HG03060 (cell line): ENCODE results near the gene DPYSL4.

Experiments used
- ATAC-seq: cut with Tn5 transposase; IDR thresholded peaks from one replicate; pipeline ENCODE4 v1.9.1; 2021; ENCODE audit warnings: low read depth, moderate number of reproducible peaks; ENCODE audit not compliant: unreplicated experiment

The DPYSL4 gene

DNA sequence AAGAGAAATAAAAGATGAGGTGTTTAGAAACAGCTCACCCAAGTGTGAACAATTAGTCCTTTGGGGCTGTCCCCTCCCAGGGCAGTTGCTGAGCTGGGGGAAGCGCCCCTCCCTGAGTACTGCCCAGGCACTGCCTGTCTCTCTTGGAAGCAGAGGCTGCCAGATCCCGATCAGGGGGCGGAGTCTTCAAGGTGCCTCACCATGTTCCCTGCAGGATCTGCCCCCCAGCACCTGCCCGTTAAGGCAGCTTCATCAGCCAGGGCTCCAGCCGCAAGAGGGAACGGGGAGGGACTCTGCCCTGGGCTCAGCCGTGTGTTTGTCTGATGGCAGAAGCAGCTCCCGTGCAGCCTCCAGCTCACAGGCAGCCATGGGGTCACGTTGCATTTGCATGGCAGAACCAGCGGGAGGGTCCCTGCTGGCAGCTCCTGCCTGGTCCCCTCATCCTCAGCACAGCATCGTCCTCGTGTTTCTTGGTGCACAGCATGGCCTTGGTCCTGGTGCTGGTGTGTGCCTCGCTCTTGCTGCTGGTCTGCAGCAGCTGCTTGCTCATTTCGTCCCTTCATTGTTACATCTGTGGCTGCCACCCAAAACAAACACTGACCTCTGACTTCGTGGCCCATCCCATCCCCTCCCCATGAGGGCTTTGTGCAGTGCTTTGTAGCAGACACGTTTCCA is 10.7 kb upstream of the DPYSL4 start:
- ATAC-seq, result no peak

- ATAC-seq, result no peak
Observed at GRCh38 chr10:132176623-132177500, 9.9 kb upstream of the DPYSL4 start.

DNA sequence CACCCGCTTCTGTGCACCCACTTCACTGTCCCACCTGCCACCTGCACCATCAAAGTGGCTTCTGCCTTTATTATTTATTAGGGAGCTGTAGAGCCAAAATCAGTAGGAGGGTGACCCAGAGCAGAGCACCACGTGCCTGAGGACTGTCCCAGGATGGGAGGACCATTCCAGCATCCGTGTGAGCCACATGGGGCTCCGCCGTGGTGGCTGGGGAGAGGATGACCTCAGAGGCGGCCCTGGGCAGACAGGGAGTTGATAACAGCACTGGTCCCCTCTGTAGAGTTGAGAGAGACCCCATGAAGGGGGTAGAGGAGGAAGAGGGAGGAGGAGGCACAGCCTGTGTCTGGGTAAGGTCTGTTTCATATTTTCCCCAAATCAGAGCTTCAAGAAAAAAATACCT is 8.7 kb upstream of the DPYSL4 start:
- no peak for ATAC-seq

DNA sequence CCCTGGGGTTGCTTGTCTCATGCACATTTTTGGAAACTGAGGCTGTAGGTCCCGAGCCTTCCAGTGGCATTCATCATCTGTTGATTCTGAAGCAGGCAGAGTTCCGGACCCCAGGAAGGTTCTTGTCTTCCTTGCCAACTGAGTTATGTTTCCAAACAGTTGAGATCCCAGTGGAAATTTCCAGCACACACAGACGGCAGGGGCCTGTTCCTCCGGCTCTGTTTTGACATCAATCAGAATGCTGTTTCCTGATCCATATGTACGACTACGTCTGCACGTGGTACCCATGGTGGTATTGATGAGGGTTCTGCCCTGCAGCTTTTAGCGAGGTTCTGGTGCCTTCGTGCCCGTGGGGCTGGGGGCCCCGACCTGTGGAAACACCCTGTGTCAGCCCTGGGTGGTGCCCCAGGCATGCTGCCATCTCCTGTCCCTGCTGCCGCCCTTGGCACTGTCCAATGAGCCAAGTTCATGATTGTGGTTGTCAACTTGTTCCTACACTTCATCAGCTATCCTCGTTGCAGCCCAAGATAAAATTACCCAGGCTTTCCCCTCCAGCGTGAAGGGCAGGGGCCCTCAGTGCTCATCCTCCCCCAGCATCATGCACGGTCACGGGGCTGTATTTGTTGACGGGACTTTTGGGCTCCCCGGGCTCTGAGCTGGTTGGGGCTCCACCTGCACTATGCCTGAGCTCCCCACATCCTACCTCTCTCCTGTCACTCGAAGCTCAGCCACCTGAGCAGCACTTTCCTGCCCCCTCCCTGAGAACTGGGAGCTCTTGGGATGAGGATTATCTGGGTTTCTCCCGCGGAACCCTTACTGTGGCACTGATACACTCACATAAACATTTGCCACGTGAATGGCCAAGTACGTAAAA is 7.8 kb upstream of the DPYSL4 start:
- ATAC-seq, result no peak

DNA sequence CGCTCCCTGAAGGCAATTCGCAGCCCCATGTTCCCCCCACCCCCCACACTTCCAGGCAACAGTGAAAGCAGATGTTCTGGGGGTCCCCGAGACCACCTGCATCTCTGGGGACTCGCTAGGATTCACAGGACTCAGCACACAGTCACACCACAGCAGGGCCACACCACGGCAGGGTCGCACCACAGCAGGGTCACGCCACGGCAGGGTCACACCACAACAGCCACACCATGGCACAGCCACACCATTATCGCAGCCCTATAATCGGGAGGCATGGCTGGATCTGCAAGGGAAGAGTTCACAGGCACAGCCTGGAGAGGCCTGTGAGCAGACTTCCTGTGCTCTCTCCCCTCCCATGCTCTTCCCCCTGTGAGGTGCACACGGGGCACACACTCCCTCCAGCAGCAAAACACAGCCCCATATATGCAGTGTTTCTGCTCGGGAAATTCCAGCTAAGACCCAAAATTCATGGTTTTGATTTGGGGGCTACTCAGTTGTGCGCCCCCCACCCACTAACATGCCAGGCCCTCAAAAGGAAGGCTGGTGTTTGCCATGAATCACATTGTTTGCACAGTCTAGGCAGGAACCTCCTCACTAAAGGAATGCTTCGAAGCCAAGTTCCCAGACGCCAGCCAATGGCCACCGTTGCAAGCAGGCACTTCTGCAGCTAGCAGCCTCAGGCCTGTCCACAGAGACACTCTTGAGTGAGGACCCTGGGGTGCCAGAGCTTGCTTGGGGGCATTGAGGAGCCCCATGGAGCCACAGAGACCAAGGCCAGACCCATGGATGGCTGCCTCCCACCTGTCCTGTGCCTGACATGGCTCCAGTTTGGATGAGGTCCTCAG is 7.0 kb upstream of the DPYSL4 start:
- no peak for ATAC-seq

DNA sequence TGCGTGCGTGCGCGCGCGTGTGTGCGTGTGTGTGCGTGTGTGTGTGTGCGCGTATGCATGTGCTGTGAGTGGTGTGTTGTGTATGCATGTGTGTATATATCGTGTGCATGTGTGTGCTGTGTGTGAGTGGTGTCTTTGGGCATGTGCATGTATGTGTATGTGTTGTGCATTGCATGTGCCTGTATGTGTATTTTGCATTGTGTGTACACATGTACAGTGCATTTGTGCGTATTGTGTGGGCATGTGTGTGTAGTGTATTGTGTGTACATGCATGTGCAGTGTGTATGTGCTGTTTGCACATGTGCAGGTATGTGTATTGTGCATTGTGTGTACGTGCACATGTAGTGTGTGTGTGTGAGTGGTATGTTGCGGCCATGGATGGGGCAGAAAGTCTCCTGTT is 6.0 kb upstream of the DPYSL4 start:
- no peak for ATAC-seq

DNA sequence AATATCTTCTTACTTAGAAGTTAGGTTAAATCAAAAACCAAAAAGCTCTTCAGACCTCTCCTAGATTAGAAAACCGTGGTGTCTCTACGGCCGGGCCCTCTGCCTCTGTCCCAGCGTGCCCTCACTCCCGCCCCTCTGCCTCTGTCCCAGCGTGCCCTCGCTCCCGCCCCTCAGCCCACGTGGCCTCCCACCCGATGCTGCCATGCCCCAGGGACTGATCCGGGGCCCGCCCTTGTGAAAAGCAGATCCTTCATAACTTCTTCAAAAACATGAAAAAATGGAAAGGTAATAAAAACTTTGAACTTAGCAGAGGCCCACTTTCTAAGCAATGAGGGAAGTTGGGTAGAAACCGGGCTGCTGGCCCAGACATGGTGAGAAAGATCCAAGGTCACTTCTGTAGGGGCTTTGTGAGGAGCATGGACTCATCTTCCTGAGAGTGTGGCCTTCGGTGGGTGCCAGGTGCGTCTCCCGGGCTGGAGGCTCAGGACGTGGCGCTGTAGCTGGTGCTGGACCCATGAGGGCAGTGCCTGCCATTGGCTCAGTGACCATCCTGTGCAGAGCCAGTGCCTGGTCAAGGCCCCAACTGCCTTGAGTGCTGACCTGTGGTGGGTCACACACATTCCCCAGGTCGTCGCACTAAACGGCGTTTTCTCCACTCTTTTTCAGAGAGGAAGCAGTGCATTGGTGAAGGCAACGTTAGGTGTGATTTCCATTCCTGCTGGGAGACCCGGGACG is 4.9 kb upstream of the DPYSL4 start:
- ATAC-seq, result no peak

DNA sequence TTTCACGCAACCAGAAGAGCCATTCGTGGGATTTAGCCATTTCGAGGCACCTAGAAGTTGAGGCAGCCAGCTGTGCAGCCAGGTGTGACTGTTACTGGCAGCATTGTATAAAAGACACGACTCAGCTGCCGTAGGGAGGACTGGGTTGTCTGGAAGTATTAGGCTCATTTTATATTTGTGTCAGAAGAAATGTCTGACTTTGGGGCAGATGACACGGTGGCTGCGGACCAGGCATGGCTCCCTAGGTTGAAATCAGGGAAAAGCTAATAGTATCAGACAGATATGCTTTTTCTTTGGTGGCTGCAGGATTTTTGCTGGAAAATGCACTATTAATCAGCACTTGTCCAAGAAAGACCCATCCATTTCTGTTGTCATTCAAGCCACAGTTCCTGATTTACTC is 4.2 kb upstream of the DPYSL4 start:
- ATAC-seq, result no peak

DNA sequence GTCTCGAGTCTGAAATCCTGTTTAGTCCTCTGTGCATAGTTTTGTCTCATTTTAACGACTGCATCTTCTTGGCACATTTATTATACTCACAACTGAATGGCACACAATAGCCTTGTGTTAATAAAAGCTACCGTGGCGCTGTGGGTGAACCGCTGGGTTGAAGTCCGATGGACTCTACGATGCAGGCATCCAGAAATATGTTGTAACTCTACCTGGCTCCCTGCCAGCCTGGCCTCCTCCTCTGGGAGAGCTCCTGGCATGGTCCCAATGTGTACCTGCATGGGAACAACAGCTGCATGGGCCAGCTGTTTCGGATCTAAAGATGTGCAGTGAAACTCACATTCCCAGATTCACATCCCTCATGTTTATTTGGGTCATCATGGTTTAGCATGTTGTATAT is 3.7 kb upstream of the DPYSL4 start:
- ATAC-seq, result no peak

DNA sequence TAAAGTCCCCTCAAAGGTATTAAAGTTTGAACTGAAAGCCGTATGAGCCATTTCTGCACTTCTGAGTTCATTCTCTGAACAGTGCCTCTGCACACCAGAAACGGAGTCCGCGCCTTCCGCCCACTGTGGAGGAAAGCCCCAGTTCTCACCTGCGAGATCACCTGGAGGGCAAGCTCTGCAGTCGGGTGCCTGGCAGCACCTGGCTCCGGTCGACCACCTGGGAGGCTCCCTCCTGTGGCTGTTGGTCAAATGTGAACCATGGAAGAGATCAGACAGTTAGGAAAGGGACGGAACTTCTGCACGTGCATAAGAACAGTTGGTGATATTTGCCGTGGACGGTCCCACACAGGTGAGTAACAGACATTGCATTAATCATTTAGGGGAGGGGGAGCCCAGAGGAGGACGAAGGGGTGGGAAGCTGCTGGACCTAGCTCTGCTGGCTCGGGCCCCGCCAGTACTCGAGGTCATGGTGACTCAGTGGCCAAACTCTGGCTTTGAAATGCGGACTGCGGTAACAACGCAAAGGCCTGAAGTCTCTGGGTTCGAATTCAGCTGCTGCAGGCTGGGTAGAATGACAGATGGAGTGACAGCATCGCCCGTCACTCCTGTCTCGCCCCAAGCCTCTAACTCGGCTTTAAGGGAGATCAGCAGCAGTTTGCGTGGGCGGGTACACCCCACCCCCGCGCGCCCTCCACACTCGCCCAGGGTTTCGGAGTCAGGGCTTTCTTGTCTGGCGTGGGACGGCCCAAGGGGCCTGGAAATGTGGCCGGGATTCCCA is 1.7 kb upstream of the DPYSL4 start:
- no peak for ATAC-seq

DNA sequence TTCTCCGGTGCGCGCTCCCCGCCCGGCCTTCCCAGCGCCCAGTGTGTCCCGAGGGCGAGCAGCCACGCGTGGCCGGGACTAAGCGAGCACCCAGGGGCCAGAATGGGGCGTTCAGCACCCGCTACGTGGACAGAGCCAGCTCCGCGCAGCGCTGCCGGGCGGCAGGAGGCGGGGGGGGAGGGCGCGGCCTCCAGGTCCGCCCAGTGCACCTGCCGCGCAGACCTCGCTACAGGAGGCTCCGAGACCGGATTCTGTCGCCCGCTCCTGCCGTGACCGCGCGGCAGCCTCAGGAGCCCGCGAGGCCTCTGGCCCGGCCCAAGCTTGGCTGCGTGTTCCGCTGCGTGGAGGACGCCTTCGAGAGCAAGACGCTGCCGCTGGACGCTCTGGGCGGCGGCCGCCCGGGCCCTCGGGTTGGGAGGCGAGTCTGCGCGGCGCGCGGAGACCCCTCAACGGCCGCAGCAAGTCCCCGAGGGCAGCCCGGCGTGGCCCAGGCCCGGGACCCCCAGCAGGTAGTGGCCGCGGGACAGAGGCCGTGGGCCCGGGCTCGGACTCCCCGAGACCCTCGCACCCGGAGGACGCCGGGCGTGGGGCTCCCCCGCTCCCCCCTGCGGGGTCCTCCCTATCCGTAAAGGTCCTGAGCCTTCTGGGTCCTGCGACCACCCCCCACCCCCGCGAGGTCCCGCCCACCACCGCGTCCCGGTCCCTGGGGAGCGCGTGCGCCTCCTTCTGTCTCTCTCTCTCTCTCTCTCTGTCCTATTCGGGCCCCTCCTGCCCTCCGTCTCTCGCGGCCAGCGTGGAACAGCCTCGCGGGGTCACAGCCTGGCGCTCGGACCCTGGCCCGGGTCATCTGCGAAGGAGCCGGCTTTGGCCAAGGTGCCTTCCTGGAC is 904 bp upstream of the DPYSL4 start:
- no peak for ATAC-seq

- no peak for ATAC-seq
Observed at GRCh38 chr10:132187430-132188138, 836 bp downstream of the DPYSL4 start.

GRCh38 chr10:132188331-132188730 is 1.6 kb downstream of the DPYSL4 start:
- no peak for ATAC-seq

GRCh38 chr10:132189016-132189415 is 2.3 kb downstream of the DPYSL4 start:
- ATAC-seq, result no peak

DNA sequence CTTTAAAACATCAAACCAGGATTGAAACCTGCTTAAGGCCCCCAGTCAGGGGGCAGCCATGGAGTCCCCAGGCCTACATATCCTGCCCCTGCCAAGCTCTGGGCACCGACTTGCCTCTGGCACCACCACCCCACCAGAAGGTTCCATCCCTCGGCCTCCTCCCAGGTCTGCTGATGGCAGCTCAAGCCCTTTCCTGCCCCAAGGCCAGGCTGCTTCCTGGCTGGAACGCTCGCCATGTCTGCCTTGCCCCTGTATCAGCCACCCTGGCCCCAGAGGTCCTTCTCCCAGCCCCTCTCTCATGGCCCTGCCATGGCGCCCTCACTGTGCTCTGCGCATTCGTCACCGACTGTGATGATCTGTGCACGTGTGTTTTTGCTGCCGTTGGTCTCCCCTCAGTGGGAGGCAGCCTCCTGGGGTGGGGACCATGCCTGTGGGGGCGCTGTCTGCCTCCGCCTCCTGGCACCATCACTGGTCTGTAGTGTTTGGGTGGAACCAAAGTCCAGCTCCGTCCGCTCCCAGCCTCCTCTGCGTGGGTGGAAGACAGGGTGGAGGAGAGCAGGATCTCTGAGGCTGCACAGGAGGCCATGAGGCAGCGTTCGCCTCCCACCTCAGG is 3.2 kb downstream of the DPYSL4 start:
- no peak for ATAC-seq

DNA sequence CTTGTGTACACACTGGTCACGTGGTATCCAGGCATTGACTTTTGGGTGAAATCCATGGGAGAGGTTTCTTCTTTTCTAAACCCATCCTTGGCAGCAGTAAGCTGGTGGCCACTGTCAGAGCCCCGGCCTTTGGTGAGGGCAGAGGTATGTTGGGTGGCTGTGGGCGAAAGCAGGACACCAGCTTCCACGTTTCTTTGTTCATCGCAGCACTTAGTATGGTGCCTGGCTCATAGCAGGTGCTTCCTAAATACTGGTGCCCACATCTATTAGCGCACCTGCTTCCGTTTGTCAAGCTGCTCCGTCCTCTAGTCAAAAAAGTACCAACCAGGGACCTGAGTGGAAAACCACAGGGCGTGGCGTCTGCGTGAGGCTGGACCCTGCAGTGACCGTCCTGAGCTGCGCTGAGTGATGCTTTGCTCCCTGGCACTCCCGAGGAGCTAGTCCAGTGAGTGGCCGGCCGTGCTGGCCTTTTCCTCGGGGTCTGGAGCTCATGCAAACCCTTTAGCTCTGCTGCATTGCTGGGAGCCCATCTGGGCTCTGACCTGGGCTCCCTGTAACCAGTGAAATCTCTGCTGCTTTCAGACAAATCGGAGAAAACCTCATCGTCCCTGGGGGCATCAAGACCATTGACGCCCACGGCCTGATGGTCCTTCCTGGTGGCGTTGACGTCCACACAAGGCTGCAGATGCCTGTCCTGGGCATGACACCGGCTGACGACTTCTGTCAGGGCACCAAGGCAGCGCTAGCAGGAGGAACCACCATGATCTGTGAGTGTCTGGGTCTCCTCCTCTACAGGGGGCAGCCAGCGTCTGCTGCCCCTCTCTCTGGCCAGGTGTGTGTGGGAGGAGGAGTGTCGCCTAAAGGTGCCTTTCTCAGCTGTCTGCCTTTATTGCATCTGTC is 5.6 kb downstream of the DPYSL4 start:
- ATAC-seq, result no peak
